Tibial nerve (tissue), 4 donors: Measurements from ENCODE around the gene ZBTB43. TPM values are rescaled to one million over a fixed set of nuclear protein-coding genes. Genes with fewer than 3 reads are reported as not detected.

Source experiments
- DNase-seq, 2 donors: peaks; one replicate each; pipeline ENCODE4 v3.0.0-alpha.2; 2019; ENCODE audit warnings: low spot score in 2 of 2
- H3K27ac ChIP-seq, 4 donors: fragments of 200-600 bp; sonication (generic) in 3 of 4; one replicate each; pipeline ENCODE4 v1.5.1; 2017 to 2019; ENCODE audit warnings: mild to moderate bottlenecking in 1 of 4
- H3K27me3 ChIP-seq, 2 donors: fragments of 200-600 bp; sonication (generic) in 1 of 2; one replicate each; pipeline versions ENCODE4 v1.5.1 to v1.6.0; 2017 to 2019
- H3K36me3 ChIP-seq, 3 donors: fragments of 200-600 bp; sonication (generic); one replicate each; pipeline ENCODE4 v1.5.1; 2018 to 2019
- H3K4me1 ChIP-seq, 4 donors: fragments of 200-600 bp; sonication (generic) in 3 of 4; one replicate each; pipeline ENCODE4 v1.5.1; 2017 to 2019
- H3K4me3 ChIP-seq, 4 donors: fragments of 200-600 bp; sonication (generic) in 3 of 4; one replicate each; pipeline ENCODE4 v1.5.1; 2017 to 2019; ENCODE audit warnings: mild to moderate bottlenecking in 1 of 4, moderate library complexity in 1 of 4
- H3K9me3 ChIP-seq, 4 donors: fragments of 200-600 bp; sonication (generic) in 3 of 4; one replicate each; pipeline ENCODE4 v1.5.1; 2017 to 2019
- CTCF ChIP-seq, 5 experiments: fragments of 200-600 bp in 3 of 5; fragments of 450-650 bp in 2 of 5; sonication (generic) in 3 of 5; IDR thresholded peaks; one replicate each; pipeline ENCODE4 v1.5.1; 2016 to 2019; ENCODE audit warnings: antibody characterized with exemption in 5 of 5, mild to moderate bottlenecking in 3 of 5, moderate library complexity in 2 of 5
- EP300 ChIP-seq, 2 donors: sonication (generic); formaldehyde crosslinking; IDR thresholded peaks; one replicate each; pipeline ENCODE4 v1.6.1; 2017; ENCODE audit warnings: antibody characterized with exemption in 2 of 2, mild to moderate bottlenecking in 1 of 2
- POLR2A ChIP-seq, 2 donors: fragments of 450-650 bp; IDR thresholded peaks; one replicate each; pipeline ENCODE4 v1.6.1; 2017; ENCODE audit warnings: antibody characterized with exemption in 2 of 2, mild to moderate bottlenecking in 2 of 2, moderate library complexity in 2 of 2
- WGBS, 2 donors: methylation state at CpG; one replicate each; pipeline ENCODE4 v1.1.5; 2018; 5-methylcytosine and 5-hydroxymethylcytosine counted together
- total RNA-seq, 4 donors: library from RNA; depleted of rRNA; stranded (reverse); fragments of >200 nt; gene quantifications; one replicate each; pipeline ENCODE4 v1.1.0, GENCODE V29; 2016

ZBTB43 gene
- total RNA-seq, 4 donors from 2014 or later = 6.0 to 10.4 (median 9.4) TPM

GRCh38 chr9:126791406-126792230, 13.2 kb upstream of the ZBTB43 start:
- Histone ChIP-seq H3K4me3 (no peak overlapping the region), H3K4me1 (no peaks in the 10 kb centered on the region), H3K36me3 (no peaks in the 10 kb centered on the region), H3K9me3 (peaks cover 0 to 8% (median 0%) of the 10 kb centered on the region in 4 donors), H3K27me3 (peaks cover 0 to 35% of the 10 kb centered on the region in 2 donors), H3K27ac (no peak overlapping the region)
- TF ChIP-seq EP300 (IDR thresholded peaks at IDR 0.05) = no peak
- no peak for TF ChIP-seq POLR2A (IDR thresholded peaks at IDR 0.05)
- no peak for TF ChIP-seq CTCF (IDR thresholded peaks at IDR 0.05)
- DNase-seq = no peak
- 42 to 53% methylated on average over 9 of the region's 9 CpGs for WGBS, 2 donors

- DNase-seq = no peak
- peaks cover 0 to 8% (median 0%) of the 10 kb centered on the region in 4 donors for H3K9me3 ChIP-seq
- H3K36me3 ChIP-seq = no peaks in the 10 kb centered on the region
- no peak overlapping the region for H3K27ac ChIP-seq
- peaks cover 0 to 35% of the 10 kb centered on the region in 2 donors for H3K27me3 ChIP-seq
- no peaks in the 10 kb centered on the region for H3K4me1 ChIP-seq
- WGBS, 2 donors = 69 to 75% methylated on average over 10 of the region's 10 CpGs
- H3K4me3 ChIP-seq = no peak overlapping the region
- TF ChIP-seq POLR2A (IDR thresholded peaks at IDR 0.05) (no peak), EP300 (IDR thresholded peaks at IDR 0.05) (no peak), CTCF (IDR thresholded peaks at IDR 0.05) (no peak)
These were observed 11.0 kb upstream of the ZBTB43 start for GRCh38 chr9:126793686-126794417.

- no peak for DNase-seq
- Histone ChIP-seq H3K27ac (no peak overlapping the region), H3K27me3 (peaks cover 0 to 35% of the 10 kb centered on the region in 2 donors), H3K4me3 (no peak overlapping the region), H3K9me3 (peaks cover 0 to 8% (median 0%) of the 10 kb centered on the region in 4 donors), H3K36me3 (no peaks in the 10 kb centered on the region), H3K4me1 (no peaks in the 10 kb centered on the region)
- 73 to 75% methylated on average over 6 of the region's 6 CpGs for WGBS, 2 donors
- TF ChIP-seq CTCF (IDR thresholded peaks at IDR 0.05) = no peak
These were observed 10.4 kb upstream of the ZBTB43 start for GRCh38 chr9:126794441-126794840.

- Histone ChIP-seq H3K4me1 (no peaks in the 10 kb centered on the region), H3K27me3 (peaks cover 0 to 23% of the 10 kb centered on the region in 2 donors), H3K27ac (no peak overlapping the region), H3K36me3 (no peaks in the 10 kb centered on the region), H3K9me3 (peaks cover 0 to 8% (median 0%) of the 10 kb centered on the region in 4 donors), H3K4me3 (no peak overlapping the region)
- DNase-seq = no peak
- TF ChIP-seq CTCF (IDR thresholded peaks at IDR 0.05) = no peak
- whole genome bisulfite sequencing, 2 donors = 82 to 91% methylated on average over 4 of the region's 4 CpGs
These were observed 8.1 kb upstream of the ZBTB43 start for GRCh38 chr9:126796758-126797157.

GRCh38 chr9:126797903-126798302, 6.9 kb upstream of the ZBTB43 start:
- no peak for DNase-seq
- Histone ChIP-seq H3K27ac (no peak overlapping the region), H3K4me3 (no peak overlapping the region), H3K27me3 (peaks cover 0 to 15% of the 10 kb centered on the region in 2 donors), H3K9me3 (peaks cover 0 to 8% (median 0%) of the 10 kb centered on the region in 4 donors), H3K4me1 (no peaks in the 10 kb centered on the region), H3K36me3 (no peaks in the 10 kb centered on the region)
- 63 to 74% methylated on average over 2 of the region's 2 CpGs for WGBS, 2 donors
- TF ChIP-seq CTCF (IDR thresholded peaks at IDR 0.05) (no peak), EP300 (IDR thresholded peaks at IDR 0.05) (no peak), POLR2A (IDR thresholded peaks at IDR 0.05) (no peak)
